ENCODE data around the gene GOT1. TPM values are rescaled to one million over a fixed set of nuclear protein-coding genes. Genes with fewer than 3 reads are reported as not detected.

Gene GOT1
- total and polyA plus RNA-seq, 10 of the 15 experiments (the other 5 are each of a cell fraction or from before 2014, with no cell fraction given) = 32.5 to 67.5 (median 50.3) TPM

GRCh38 chr10:99403674-99404073, 26.8 kb downstream of the GOT1 start:
- Histone ChIP-seq H3K4me3 (no peak overlapping the region), H3K4me2 (ENCODE audit: control insufficient read depth, insufficient read depth) (no peak overlapping the region), H3K36me3 (ENCODE audit: control insufficient read depth in 2 of 2, insufficient read depth in 2 of 2, low read length in 1 of 2) (peaks cover 23 to 24% of the 10 kb centered on the region in 2 experiments), H4K20me1 (ENCODE audit: control insufficient read depth, insufficient read depth) (no peaks in the 10 kb centered on the region), H2AFZ (ENCODE audit: control insufficient read depth, low read depth, low read length) (no peak overlapping the region), H3K9ac (ENCODE audit: control insufficient read depth, insufficient read depth, low read length) (no peak overlapping the region), H3K27me3 (replicated peaks in 1 of 2; ENCODE audit: control insufficient read depth in 2 of 2, insufficient read depth in 2 of 2, low read length in 1 of 2) (no peaks in the 10 kb centered on the region), H3K27ac (ENCODE audit: control insufficient read depth, insufficient read depth) (no peak overlapping the region), H3K79me2 (ENCODE audit: control insufficient read depth, insufficient read depth, low read length) (no peaks in the 10 kb centered on the region), H3K9me3 (replicated peaks; ENCODE audit: control insufficient read depth, insufficient read depth, low read length) (no peaks in the 10 kb centered on the region), H3K4me1 (ENCODE audit: control insufficient read depth, insufficient read depth, low read length) (no peaks in the 10 kb centered on the region)
- in situ Hi-C loops (cut with MboI) (no loop called here), intact Hi-C loops (cut with micrococcal nuclease; ENCODE audit: unreplicated experiment) (no loop called here)
- ChIA-PET POLR2A (no interaction called here), RAD21 (ENCODE audit: unreplicated experiment) (interaction anchor here (0.6 kb wide), 1 partner anchor 211 kb away, joined by 3 read pairs; no protein-coding TSS in a partner anchor), CTCF (interaction anchor here (3.2 kb wide), 1 partner anchor 32 kb away, joined by 15 read pairs; no protein-coding TSS in a partner anchor), SMC1A (ENCODE audit: uncharacterized antibody, unreplicated experiment) (interaction anchor here (1.6 kb wide), 1 partner anchor 12 kb away, joined by 6 read pairs; no protein-coding TSS in a partner anchor)
- FAIRE-seq = no peak
- no TSS peak for BruUV-seq (replicated peaks)
- DNase-seq (ENCODE audit: low read depth, low spot score) = no peak
- TF ChIP-seq RUNX3 (IDR thresholded peaks at IDR 0.05; ENCODE audit: low read length) (peak; percentile 31; the same call in 1 of the 2 replicates), MTA2 (IDR thresholded peaks at IDR 0.05; ENCODE audit: low read depth) (no peak), SPI1 (IDR thresholded peaks at IDR 0.05; ENCODE audit: borderline replicate concordance, insufficient read depth, low read depth, low read length) (peak; percentile 81), EED (IDR thresholded peaks at IDR 0.05; ENCODE audit: low read depth) (0 out of 2 replicates have a peak, but pooled peaks have one; percentile 42)
- WGBS (ENCODE audit: insufficient coverage, insufficient replicate concordance, low lambda C conversion rate, missing lambda C conversion rate) = 42% methylated on average over 9 of the region's 9 CpGs
- ATAC-seq = no peak

- no peak for ATAC-seq
- no peaks in the 10 kb centered on the region for H4K20me1 ChIP-seq (ENCODE audit: control insufficient read depth, insufficient read depth)
- no peak overlapping the region for H2AFZ ChIP-seq (ENCODE audit: control insufficient read depth, low read depth, low read length)
- H3K9me3 ChIP-seq (replicated peaks; ENCODE audit: control insufficient read depth, insufficient read depth, low read length) = no peaks in the 10 kb centered on the region
- H3K9ac ChIP-seq (ENCODE audit: control insufficient read depth, insufficient read depth, low read length) = no peak overlapping the region
- H3K27me3 ChIP-seq (replicated peaks in 1 of 2; ENCODE audit: control insufficient read depth in 2 of 2, insufficient read depth in 2 of 2, low read length in 1 of 2) = no peaks in the 10 kb centered on the region
- no peak overlapping the region for H3K4me3 ChIP-seq
- ChIA-PET CTCF (interaction anchor here (1.4 kb wide), 1 partner anchor 37 kb away, joined by 3 read pairs; no protein-coding TSS in a partner anchor), POLR2A (no interaction called here), SMC1A (ENCODE audit: uncharacterized antibody, unreplicated experiment) (no interaction called here), RAD21 (ENCODE audit: unreplicated experiment) (no interaction called here)
- H3K27ac ChIP-seq (ENCODE audit: control insufficient read depth, insufficient read depth) = no peak overlapping the region
- WGBS (ENCODE audit: insufficient coverage, insufficient replicate concordance, low lambda C conversion rate, missing lambda C conversion rate) = 97% methylated on average over 3 of the region's 3 CpGs
- BruUV-seq (replicated peaks) = no TSS peak
- H3K4me1 ChIP-seq (ENCODE audit: control insufficient read depth, insufficient read depth, low read length) = no peaks in the 10 kb centered on the region
- in situ Hi-C loops (cut with MboI) (no loop called here), intact Hi-C loops (cut with micrococcal nuclease; ENCODE audit: unreplicated experiment) (no loop called here)
- FAIRE-seq = no peak
- H3K79me2 ChIP-seq (ENCODE audit: control insufficient read depth, insufficient read depth, low read length) = no peaks in the 10 kb centered on the region
- DNase-seq (ENCODE audit: low read depth, low spot score) = no peak
- H3K4me2 ChIP-seq (ENCODE audit: control insufficient read depth, insufficient read depth) = no peak overlapping the region
- H3K36me3 ChIP-seq (ENCODE audit: control insufficient read depth in 2 of 2, insufficient read depth in 2 of 2, low read length in 1 of 2) = peaks cover 18 to 19% of the 10 kb centered on the region in 2 experiments; a peak in 3 of 4 replicates
- TF ChIP-seq ZNF622 (IDR thresholded peaks at IDR 0.05) = no peak
- no peak for TF ChIP-seq RUNX3 (IDR thresholded peaks at IDR 0.05; ENCODE audit: low read length)
- no peak for TF ChIP-seq BMI1 (IDR thresholded peaks at IDR 0.05; ENCODE audit: borderline replicate concordance)
- TF ChIP-seq EZH2 (IDR thresholded peaks at IDR 0.05; ENCODE audit: borderline replicate concordance, control insufficient read depth, low read depth, low read length) = no peak
- no peak for TF ChIP-seq EGR1 (IDR thresholded peaks at IDR 0.05; ENCODE audit: borderline replicate concordance in 1 of 2, low read depth in 2 of 2, low read length in 2 of 2)
- TF ChIP-seq SUPT20H (IDR thresholded peaks at IDR 0.05; ENCODE audit: borderline replicate concordance, control insufficient read depth, low read depth, low read length) = no peak
- TF ChIP-seq NFIC (IDR thresholded peaks at IDR 0.05; ENCODE audit: low read depth, low read length) = no peak
- no peak for TF ChIP-seq E2F8 (IDR thresholded peaks at IDR 0.05; ENCODE audit: low read depth, partially characterized antibody)
- TF ChIP-seq TARDBP (IDR thresholded peaks at IDR 0.05; ENCODE audit: borderline replicate concordance) = no peak
- TF ChIP-seq ZBED1 (IDR thresholded peaks at IDR 0.05; ENCODE audit: borderline replicate concordance) = no peak
- no peak for TF ChIP-seq CHD4 (IDR thresholded peaks at IDR 0.05)
- TF ChIP-seq STAT3 (IDR thresholded peaks at IDR 0.05; ENCODE audit: low read depth, low read length) = no peak
- TF ChIP-seq SRF (IDR thresholded peaks at IDR 0.05; ENCODE audit: low read depth in 2 of 2, low read length in 2 of 2) = no peak
Observed at GRCh38 chr10:99399664-99400063, 30.8 kb downstream of the GOT1 start.

All from GM12878 (cell line).